Measurements from ENCODE around the gene HOMER1.

GRCh38 chr5:79526493-79526892 is 12.6 kb upstream of the HOMER1 start:
- TF ChIP-seq, protein P1, sequence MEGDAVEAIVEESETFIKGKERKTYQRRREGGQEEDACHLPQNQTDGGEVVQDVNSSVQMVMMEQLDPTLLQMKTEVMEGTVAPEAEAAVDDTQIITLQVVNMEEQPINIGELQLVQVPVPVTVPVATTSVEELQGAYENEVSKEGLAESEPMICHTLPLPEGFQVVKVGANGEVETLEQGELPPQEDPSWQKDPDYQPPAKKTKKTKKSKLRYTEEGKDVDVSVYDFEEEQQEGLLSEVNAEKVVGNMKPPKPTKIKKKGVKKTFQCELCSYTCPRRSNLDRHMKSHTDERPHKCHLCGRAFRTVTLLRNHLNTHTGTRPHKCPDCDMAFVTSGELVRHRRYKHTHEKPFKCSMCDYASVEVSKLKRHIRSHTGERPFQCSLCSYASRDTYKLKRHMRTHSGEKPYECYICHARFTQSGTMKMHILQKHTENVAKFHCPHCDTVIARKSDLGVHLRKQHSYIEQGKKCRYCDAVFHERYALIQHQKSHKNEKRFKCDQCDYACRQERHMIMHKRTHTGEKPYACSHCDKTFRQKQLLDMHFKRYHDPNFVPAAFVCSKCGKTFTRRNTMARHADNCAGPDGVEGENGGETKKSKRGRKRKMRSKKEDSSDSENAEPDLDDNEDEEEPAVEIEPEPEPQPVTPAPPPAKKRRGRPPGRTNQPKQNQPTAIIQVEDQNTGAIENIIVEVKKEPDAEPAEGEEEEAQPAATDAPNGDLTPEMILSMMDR (IDR thresholded peaks at IDR 0.05; ENCODE audit: insufficient read depth, low read length, poor library complexity, severe bottlenecking) = no peak
- no peak for TF ChIP-seq EZH2phosphoT487 (conservative IDR thresholded peaks at IDR 0.05; ENCODE audit: low read length)

All from SU-DHL-6 (cell line).